Bronchial epithelial cell (primary cell): Measurements from ENCODE around the gene C6orf62. TPM values are rescaled to one million over a fixed set of nuclear protein-coding genes. Genes with fewer than 3 reads are reported as not detected.
"Not testable (repeated sequence)": the region's sequence is repeated elsewhere in the genome, so short reads cannot be mapped to it uniquely, and the experiment has no call there.

Experiments used
- DNase-seq: peaks from one replicate; pipeline ENCODE4 v3.0.0-alpha.2; 2010; ENCODE audit warnings: low read depth
- FAIRE-seq: peaks from 2 replicates; lab custom pipeline; 2011; peaks lifted over from hg19 to GRCh38; lab: Jason Lieb, UNC
- H3K27me3 ChIP-seq: 2 replicates; pipeline ENCODE4 v1.5.1; 2011; ENCODE audit warnings: low read length; ENCODE audit not compliant: control insufficient read depth, insufficient read depth
- H3K36me3 ChIP-seq: 2 replicates; pipeline ENCODE4 v1.5.1; 2011; ENCODE audit warnings: low read length; ENCODE audit not compliant: control insufficient read depth, insufficient read depth
- H3K4me3 ChIP-seq: 2 replicates; pipeline ENCODE4 v1.5.1; 2011; ENCODE audit warnings: mild to moderate bottlenecking, low read depth, low read length, control low read depth
- CTCF ChIP-seq: IDR thresholded peaks from 2 replicates; pipeline ENCODE4 v1.5.1; 2011; ENCODE audit warnings: mild to moderate bottlenecking, moderate library complexity, low read length, control low read depth, inconsistent platforms; ENCODE audit not compliant: insufficient read depth, severe bottlenecking
- total RNA-seq: library from RNA; depleted of rRNA; stranded (reverse); fragments of >200 nt; gene quantifications from 2 replicates; pipeline ENCODE4 v1.2.1, GENCODE V29; 2014

The C6orf62 gene
- total RNA-seq, result 120 and 159 TPM in 2 replicates

- peak; percentile 66 for DNase-seq
- no peaks in the 10 kb centered on the region for H3K27me3 ChIP-seq
- TF ChIP-seq CTCF, result no peak
- peaks cover 5% of the 10 kb centered on the region for H3K36me3 ChIP-seq
- FAIRE-seq, result no peak
- peak within 1 kb of the TSS; percentile 74 for H3K4me3 ChIP-seq
Observed at GRCh38 chr6:24719125-24719971, at the start of gene C6orf62. TSS of gene C6orf62 (minus strand) at chr6:24719154. CDS start at chr6:24718668, 486 bp downstream.

GRCh38 chr6:24768361-24768760, 49.4 kb upstream of the C6orf62 start:
- TF ChIP-seq CTCF, result no peak
- no peak overlapping the region for H3K4me3 ChIP-seq

GRCh38 chr6:24766680-24767462, 47.9 kb upstream of the C6orf62 start:
- Histone ChIP-seq H3K27me3 (no peaks in the 10 kb centered on the region), H3K36me3 (no peaks in the 10 kb centered on the region), H3K4me3 (no peak overlapping the region)
- DNase-seq (peak; percentile 56), FAIRE-seq (no peak)
- TF ChIP-seq CTCF, result peak; percentile 34

More at GRCh38 chr6:24768361-24768760, 49.4 kb upstream of the C6orf62 start:
- no peaks in the 10 kb centered on the region for H3K36me3 ChIP-seq
- FAIRE-seq (no peak), DNase-seq (no peak)
- no peaks in the 10 kb centered on the region for H3K27me3 ChIP-seq

GRCh38 chr6:24765968-24766367, 47.0 kb upstream of the C6orf62 start:
- not testable (repeated sequence) for H3K4me3 ChIP-seq, FAIRE-seq, H3K36me3 ChIP-seq, H3K27me3 ChIP-seq, DNase-seq

GRCh38 chr6:24764833-24765828, 46.2 kb upstream of the C6orf62 start:
- not testable (repeated sequence) for H3K36me3 ChIP-seq, H3K4me3 ChIP-seq, DNase-seq, H3K27me3 ChIP-seq, FAIRE-seq

- Histone ChIP-seq H3K4me3 (no peak overlapping the region), H3K27me3 (no peaks in the 10 kb centered on the region), H3K36me3 (no peaks in the 10 kb centered on the region)
- DNase-seq, result peak; percentile 49
- no peak for TF ChIP-seq CTCF
- FAIRE-seq, result no peak
Observed at GRCh38 chr6:24763578-24763977, 44.6 kb upstream of the C6orf62 start.
